Lower leg skin (tissue), 4 donors: ENCODE measurements around the gene OVOL1. TPM values are rescaled to one million over a fixed set of nuclear protein-coding genes. Genes with fewer than 3 reads are reported as not detected.

ENCODE experiments used
- DNase-seq, 2 donors: peaks; one replicate each; pipeline ENCODE4 v3.0.0-alpha.2; 2019; ENCODE audit warnings: low spot score in 2 of 2
- H3K4me3 ChIP-seq: fragments of 200-600 bp; sonication (generic); 2 replicates; pipeline ENCODE4 v1.5.1; 2017; ENCODE audit warnings: mild to moderate bottlenecking, low read depth; ENCODE audit not compliant: poor library complexity, severe bottlenecking
- POLR2A ChIP-seq, 2 donors: fragments of 450-650 bp; IDR thresholded peaks; one replicate each; pipeline ENCODE4 v1.6.1; 2016 to 2017; ENCODE audit warnings: antibody characterized with exemption in 2 of 2, mild to moderate bottlenecking in 1 of 2, moderate library complexity in 1 of 2
- WGBS, 2 donors: methylation state at CpG; one replicate each; pipeline ENCODE4 v1.1.5; 2018; 5-methylcytosine and 5-hydroxymethylcytosine counted together
- intact Hi-C: fragments of 100-400 bp; cut with DNase I; formaldehyde crosslinking; loops from one replicate; pipeline ENCODE4 v1.15.0; 2023; ENCODE audit warnings: low total_unique reads
- total RNA-seq, 4 donors: library from RNA; depleted of rRNA; stranded (reverse); fragments of >200 nt; gene quantifications; one replicate each; pipeline ENCODE4 v1.1.0, GENCODE V29; 2016
- TF ChIP-seq, protein P1 (sequence below), 3 donors: fragments of 450-650 bp; IDR thresholded peaks; one replicate each; pipeline ENCODE4 v1.5.1; 2016; ENCODE audit warnings: antibody characterized with exemption in 3 of 3, mild to moderate bottlenecking in 3 of 3, moderate library complexity in 2 of 3

OVOL1 gene
- total RNA-seq, 4 donors from 2014 or later: 74.8 to 159 (median 105) TPM

DNA sequence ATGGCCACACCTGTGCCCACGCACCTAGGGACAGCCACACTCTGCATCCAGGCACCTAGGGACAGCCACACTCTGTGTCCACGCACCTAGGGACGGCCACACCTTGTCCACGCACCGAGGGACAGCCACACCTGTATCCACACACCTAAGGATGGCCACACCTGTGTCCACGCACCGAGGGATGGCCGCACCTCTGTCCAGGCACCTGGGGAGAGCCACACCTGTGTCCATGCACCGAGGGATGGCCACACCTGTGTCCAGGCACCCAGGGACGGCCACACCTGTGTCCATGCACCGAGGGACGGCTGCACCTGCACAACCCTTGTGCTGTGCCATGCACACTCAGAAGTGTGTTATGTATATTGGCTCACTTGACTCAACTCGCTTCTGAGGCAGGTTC is 10.8 kb downstream of the OVOL1 start:
- no peak for DNase-seq
- 75 to 83% methylated on average over 9 to 10 of the region's 13 CpGs for WGBS, 2 donors
- TF ChIP-seq, protein P1, sequence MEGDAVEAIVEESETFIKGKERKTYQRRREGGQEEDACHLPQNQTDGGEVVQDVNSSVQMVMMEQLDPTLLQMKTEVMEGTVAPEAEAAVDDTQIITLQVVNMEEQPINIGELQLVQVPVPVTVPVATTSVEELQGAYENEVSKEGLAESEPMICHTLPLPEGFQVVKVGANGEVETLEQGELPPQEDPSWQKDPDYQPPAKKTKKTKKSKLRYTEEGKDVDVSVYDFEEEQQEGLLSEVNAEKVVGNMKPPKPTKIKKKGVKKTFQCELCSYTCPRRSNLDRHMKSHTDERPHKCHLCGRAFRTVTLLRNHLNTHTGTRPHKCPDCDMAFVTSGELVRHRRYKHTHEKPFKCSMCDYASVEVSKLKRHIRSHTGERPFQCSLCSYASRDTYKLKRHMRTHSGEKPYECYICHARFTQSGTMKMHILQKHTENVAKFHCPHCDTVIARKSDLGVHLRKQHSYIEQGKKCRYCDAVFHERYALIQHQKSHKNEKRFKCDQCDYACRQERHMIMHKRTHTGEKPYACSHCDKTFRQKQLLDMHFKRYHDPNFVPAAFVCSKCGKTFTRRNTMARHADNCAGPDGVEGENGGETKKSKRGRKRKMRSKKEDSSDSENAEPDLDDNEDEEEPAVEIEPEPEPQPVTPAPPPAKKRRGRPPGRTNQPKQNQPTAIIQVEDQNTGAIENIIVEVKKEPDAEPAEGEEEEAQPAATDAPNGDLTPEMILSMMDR (IDR thresholded peaks at IDR 0.05): no peak
- no peak for TF ChIP-seq POLR2A (IDR thresholded peaks at IDR 0.05)
- intact Hi-C loops: no loop called here
- H3K4me3 ChIP-seq: no peak overlapping the region

DNA sequence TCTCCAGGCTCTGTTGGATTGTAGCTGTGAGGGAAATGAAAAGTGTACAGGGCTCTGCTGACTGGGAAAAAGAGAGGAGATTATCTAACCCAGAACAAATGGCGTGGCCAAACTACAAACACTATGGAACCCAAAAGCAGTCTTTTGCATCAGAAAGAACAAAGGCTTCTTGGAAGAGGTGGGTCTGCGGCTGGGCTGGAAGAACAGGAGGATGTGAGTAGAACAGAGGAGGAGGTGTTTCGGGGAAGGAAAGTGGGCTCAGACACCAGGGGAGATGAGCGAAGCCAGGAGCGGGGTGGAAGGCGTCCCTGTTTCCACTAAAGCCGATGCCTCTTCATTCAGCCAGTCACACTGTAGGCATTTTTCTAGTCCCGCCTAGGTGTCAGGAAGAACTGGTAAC is 12.0 kb downstream of the OVOL1 start:
- no peak for TF ChIP-seq POLR2A (IDR thresholded peaks at IDR 0.05)
- TF ChIP-seq, protein P1 (IDR thresholded peaks at IDR 0.05): no peak
- 88 to 90% methylated on average over 8 of the region's 8 CpGs for WGBS, 2 donors
- intact Hi-C loops: no loop called here
- no peak for DNase-seq
- H3K4me3 ChIP-seq: no peak overlapping the region

DNA sequence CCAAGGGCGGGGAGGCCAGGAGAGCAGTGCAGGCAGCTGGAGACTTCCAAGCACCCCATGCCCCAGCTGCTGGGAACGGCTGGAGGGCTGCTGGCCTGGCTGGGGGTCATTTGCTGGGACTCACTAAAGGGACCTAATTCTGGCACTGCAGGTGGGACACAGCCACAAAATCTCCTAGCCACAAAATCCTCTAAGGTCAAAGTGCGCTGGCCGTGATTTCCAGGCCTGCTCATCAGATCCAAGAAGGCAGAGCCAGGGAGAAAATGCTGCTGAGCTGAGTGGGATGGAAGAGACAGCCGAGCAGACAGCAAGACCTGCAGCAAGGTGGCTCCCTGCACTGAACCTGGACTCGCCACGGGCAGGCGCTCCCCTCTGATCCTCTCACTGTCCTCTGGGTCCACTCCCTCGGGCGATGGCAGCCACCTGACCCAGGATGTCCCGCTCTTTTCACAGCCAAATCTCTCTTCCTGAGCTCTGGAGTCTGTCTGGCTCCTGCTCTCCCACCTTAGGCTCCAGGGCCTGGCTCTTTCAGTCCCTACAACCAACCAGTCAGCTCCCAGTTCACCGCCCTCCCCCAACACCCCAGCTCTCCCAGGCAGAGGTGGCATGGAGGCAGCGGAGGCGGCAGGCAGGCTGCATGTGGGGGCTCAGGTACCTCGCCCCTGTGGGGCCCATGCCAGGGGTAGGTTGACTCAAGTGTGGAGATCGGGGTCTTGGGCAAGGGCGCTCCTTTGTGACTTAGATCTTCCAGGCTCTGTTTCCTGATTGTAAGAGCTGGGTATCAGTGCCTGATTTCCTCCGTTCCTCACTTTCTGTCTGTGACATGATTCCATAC is 14.5 kb downstream of the OVOL1 start:
- no peak for DNase-seq
- WGBS, 2 donors: 77 to 83% methylated on average over 18 of the region's 18 CpGs
- H3K4me3 ChIP-seq: no peak overlapping the region
- intact Hi-C loops: no loop called here
- no peak for TF ChIP-seq POLR2A (IDR thresholded peaks at IDR 0.05)
- TF ChIP-seq, protein P1 (IDR thresholded peaks at IDR 0.05): no peak

DNA sequence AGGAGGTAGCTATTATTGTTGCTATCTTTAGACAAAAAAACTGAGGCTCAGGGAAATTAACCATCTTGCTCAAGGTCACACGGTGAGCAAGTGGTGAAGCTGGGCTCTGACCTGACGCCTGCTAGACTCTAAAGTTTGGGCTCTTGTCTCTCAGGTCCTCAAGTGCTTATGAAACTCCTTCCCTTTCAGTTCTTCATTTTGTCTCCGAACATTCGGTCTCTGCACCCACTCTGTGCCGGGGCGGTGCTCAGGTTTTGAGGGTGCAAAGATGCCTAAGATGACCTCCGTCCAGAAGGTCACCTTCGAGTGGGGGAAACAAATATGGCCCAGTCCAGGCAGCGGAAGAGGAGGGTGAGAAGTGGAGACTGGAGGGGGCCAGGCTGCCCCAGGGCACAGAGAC is 16.0 kb downstream of the OVOL1 start:
- TF ChIP-seq POLR2A (IDR thresholded peaks at IDR 0.05): no peak
- TF ChIP-seq, protein P1 (IDR thresholded peaks at IDR 0.05): no peak
- 85 to 87% methylated on average over 9 of the region's 9 CpGs for WGBS, 2 donors
- no peak overlapping the region for H3K4me3 ChIP-seq
- intact Hi-C loops: no loop called here
- no peak for DNase-seq

DNA sequence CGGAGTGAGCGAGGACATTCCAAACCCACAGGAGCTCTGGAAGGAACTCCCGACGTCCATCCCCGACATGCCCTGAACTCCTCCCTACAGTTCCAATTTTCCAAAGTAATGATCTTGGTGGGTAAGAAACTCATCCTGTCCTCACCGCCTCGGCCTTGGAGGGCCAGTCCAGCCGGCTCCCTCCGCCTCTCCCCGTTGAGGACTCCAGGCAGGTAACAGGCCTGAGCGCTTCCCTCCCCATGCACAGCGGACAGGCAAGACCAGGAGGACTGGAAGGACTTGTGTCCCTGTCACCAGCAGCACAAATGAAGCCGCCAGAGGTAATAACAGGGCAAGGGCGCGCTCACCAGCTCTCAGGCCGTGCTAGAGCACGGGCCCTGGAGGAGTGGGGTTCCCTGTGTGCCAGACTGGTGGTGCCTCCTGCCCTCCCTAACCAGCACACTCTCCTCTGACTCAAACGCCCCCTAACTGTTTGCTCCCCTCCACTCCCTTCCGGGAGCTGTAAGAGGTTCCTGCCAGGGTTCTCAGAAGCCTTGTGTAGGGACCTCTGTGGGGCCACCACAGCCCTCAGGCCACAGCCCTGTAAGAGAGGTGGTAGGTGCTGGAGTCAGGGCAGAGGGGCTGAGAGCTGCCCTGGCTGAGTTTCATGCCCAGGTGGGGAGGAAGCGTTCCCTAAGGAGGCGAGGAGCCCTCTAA is 17.1 kb downstream of the OVOL1 start:
- intact Hi-C loops: no loop called here
- TF ChIP-seq, protein P1 (IDR thresholded peaks at IDR 0.05): no peak
- TF ChIP-seq POLR2A (IDR thresholded peaks at IDR 0.05): no peak
- H3K4me3 ChIP-seq: no peak overlapping the region
- no peak for DNase-seq
- WGBS, 2 donors: 57% methylated on average over 15 to 19 of the region's 21 CpGs
